Panc1 (cell line): ENCODE results near the gene ALK.

Source experiments
- POLR2AphosphoS5 ChIP-seq: IDR thresholded peaks from 2 replicates; pipeline ENCODE4 v1.6.1; 2012; ENCODE audit warnings: mild to moderate bottlenecking, low read depth, low read length, moderate library complexity
- REST ChIP-seq, 2 experiments: IDR thresholded peaks; 2 replicates each; pipeline ENCODE4 v1.6.1; 2011 to 2012; ENCODE audit warnings: low read depth in 2 of 2, control low read depth in 1 of 2, low read length in 1 of 2, mild to moderate bottlenecking in 1 of 2, moderate library complexity in 1 of 2; ENCODE audit not compliant: insufficient read depth in 1 of 2
- TF ChIP-seq, protein P1 (sequence below): fragments of 450-650 bp; IDR thresholded peaks from 2 replicates; pipeline ENCODE4 v1.5.1; 2017; ENCODE audit warnings: mild to moderate bottlenecking

DNA sequence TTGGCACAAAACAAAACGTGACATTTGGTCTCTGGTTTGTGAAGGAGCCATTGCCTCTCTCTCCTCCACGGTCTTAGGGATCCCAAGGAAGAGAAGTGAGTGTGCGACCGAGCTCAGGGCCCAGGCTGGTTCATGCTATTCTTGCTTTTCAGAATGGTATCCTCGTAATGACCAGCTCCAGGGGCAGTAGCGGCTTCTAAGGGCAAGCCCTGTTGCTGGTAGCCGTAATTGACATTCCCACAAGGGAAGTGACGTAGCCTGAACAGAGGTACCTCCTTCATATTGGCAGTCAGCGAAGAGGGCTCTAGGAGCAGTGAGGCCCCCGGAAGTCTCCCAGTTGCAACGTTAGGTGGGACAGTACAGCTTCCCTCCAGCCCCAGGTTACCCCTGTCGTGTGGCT lies 728.3 kb downstream of the ALK start:
- TF ChIP-seq, protein P1, sequence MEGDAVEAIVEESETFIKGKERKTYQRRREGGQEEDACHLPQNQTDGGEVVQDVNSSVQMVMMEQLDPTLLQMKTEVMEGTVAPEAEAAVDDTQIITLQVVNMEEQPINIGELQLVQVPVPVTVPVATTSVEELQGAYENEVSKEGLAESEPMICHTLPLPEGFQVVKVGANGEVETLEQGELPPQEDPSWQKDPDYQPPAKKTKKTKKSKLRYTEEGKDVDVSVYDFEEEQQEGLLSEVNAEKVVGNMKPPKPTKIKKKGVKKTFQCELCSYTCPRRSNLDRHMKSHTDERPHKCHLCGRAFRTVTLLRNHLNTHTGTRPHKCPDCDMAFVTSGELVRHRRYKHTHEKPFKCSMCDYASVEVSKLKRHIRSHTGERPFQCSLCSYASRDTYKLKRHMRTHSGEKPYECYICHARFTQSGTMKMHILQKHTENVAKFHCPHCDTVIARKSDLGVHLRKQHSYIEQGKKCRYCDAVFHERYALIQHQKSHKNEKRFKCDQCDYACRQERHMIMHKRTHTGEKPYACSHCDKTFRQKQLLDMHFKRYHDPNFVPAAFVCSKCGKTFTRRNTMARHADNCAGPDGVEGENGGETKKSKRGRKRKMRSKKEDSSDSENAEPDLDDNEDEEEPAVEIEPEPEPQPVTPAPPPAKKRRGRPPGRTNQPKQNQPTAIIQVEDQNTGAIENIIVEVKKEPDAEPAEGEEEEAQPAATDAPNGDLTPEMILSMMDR = no peak
- TF ChIP-seq POLR2AphosphoS5 = no peak
- TF ChIP-seq REST (IDR thresholded peaks at IDR 0.05; ENCODE audit: insufficient read depth in 1 of 2, low read depth in 2 of 2, low read length in 1 of 2) = no peak
